H1 (cell line): ENCODE measurements around the gene DDX59. TPM values are rescaled to one million over a fixed set of nuclear protein-coding genes. Genes with fewer than 3 reads are reported as not detected.

Experiments used
- CTCF ChIA-PET: fragments of 300-600 bp; sonication (Branson Sonifier 250); formaldehyde crosslinking; loops from one replicate; lab custom pipeline; 2021; ENCODE audit not compliant: partially characterized antibody; lab: Charles Lee
- POLR2A ChIA-PET: fragments of 300-600 bp; sonication (Branson Sonifier 250); formaldehyde crosslinking; loops from one replicate; lab custom pipeline; 2021; ENCODE audit warnings: inconsistent platforms; ENCODE audit not compliant: partially characterized antibody; lab: Charles Lee
- DNase-seq, 2 experiments: peaks; one replicate each; pipeline versions ENCODE4 v3.0.0 to v3.0.0-alpha.2; 2010 to 2022; ENCODE audit warnings: low spot score in 2 of 2, low read depth in 1 of 2, mixed read lengths in 1 of 2
- FAIRE-seq: peaks from 2 replicates; lab custom pipeline; 2011; peaks lifted over from hg19 to GRCh38; lab: Jason Lieb, UNC
- H2AFZ ChIP-seq: 2 replicates; pipeline ENCODE4 v1.8.1; 2012; ENCODE audit warnings: low read length, inconsistent platforms
- H2AK5ac ChIP-seq: 2 replicates; pipeline ENCODE4 v1.6.1; 2013; ENCODE audit warnings: low read depth, low read length
- H2BK120ac ChIP-seq: replicated peaks from 2 replicates; pipeline ENCODE3; 2013; ENCODE audit warnings: low read depth, low read length, inconsistent platforms
- H2BK12ac ChIP-seq: 2 replicates; pipeline ENCODE4 v1.6.1; 2013; ENCODE audit warnings: low read depth, low read length
- H2BK15ac ChIP-seq: 2 replicates; pipeline ENCODE4 v1.6.1; 2013; ENCODE audit warnings: low read length
- H2BK20ac ChIP-seq: 2 replicates; pipeline ENCODE4 v1.6.1; 2013; ENCODE audit warnings: low read length
- H2BK5ac ChIP-seq: 2 replicates; pipeline ENCODE4 v1.6.1; 2013; ENCODE audit warnings: low read depth, low read length
- H3K14ac ChIP-seq: 2 replicates; pipeline ENCODE4 v1.6.1; 2013; ENCODE audit warnings: inconsistent platforms; ENCODE audit not compliant: insufficient read length
- H3K18ac ChIP-seq: 2 replicates; pipeline ENCODE4 v1.6.1; 2013; ENCODE audit warnings: low read length; ENCODE audit errors: extremely low read depth
- H3K23ac ChIP-seq: 2 replicates; pipeline ENCODE4 v1.6.1; 2013; ENCODE audit warnings: inconsistent platforms; ENCODE audit not compliant: insufficient read length
- H3K23me2 ChIP-seq: 2 replicates; pipeline ENCODE4 v1.6.1; 2013; ENCODE audit warnings: low read depth, low read length
- H3K27ac ChIP-seq: 2 replicates; pipeline ENCODE4 v1.6.1; 2011; ENCODE audit warnings: low read depth, low read length, inconsistent platforms
- H3K27me3 ChIP-seq, 4 experiments: replicated peaks in 1 of 4; 1 replicate in 1 of 4; 2 replicates in 3 of 4; pipeline versions ENCODE4 v1.6.1 to v1.8.1; 2011 to 2013; ENCODE audit warnings: low read length in 3 of 4, mild to moderate bottlenecking in 3 of 4, inconsistent platforms in 2 of 4, mixed read lengths in 2 of 4, moderate library complexity in 1 of 4; ENCODE audit not compliant: control insufficient read depth in 3 of 4, insufficient read depth in 3 of 4; ENCODE audit errors: extremely low read depth in 1 of 4
- H3K36me3 ChIP-seq, 4 experiments: 2 replicates each; pipeline versions ENCODE4 v1.6.1 to v1.8.1; 2011 to 2013; ENCODE audit warnings: mild to moderate bottlenecking in 4 of 4, low read length in 3 of 4, moderate library complexity in 2 of 4, control low read depth in 1 of 4, inconsistent platforms in 1 of 4; ENCODE audit not compliant: insufficient read depth in 4 of 4, control insufficient read depth in 2 of 4
- H3K4ac ChIP-seq: replicated peaks from 2 replicates; pipeline ENCODE3; 2013; ENCODE audit warnings: low read length, low read depth, mixed read lengths, inconsistent platforms; ENCODE audit not compliant: insufficient read length
- H3K4me1 ChIP-seq, 4 experiments: replicated peaks in 1 of 4; 1 replicate in 1 of 4; 2 replicates in 3 of 4; pipeline versions ENCODE4 v1.6.1 to v1.8.1; 2011 to 2013; ENCODE audit warnings: low read length in 3 of 4, inconsistent platforms in 2 of 4, mixed read lengths in 1 of 4; ENCODE audit not compliant: insufficient read depth in 4 of 4, control insufficient read depth in 3 of 4
- H3K4me2 ChIP-seq, 2 experiments: 2 replicates each; pipeline versions ENCODE4 v1.6.1 to v1.8.1; 2011 to 2013; ENCODE audit warnings: low read depth in 2 of 2, low read length in 2 of 2, control low read depth in 1 of 2, inconsistent platforms in 1 of 2, mild to moderate bottlenecking in 1 of 2; ENCODE audit not compliant: insufficient read depth in 1 of 2
- H3K4me3 ChIP-seq, 4 experiments: fragments of 200-600, 300-600 bp in 1 of 4; sonication (generic), shearing (Covaris generic), sonication (Bioruptor Twin) in 1 of 4; 2 replicates each; pipeline versions ENCODE4 v1.5.1 to v1.8.1; 2011 to 2016; ENCODE audit warnings: low read length in 4 of 4, low read depth in 3 of 4, control low read depth in 2 of 4, inconsistent platforms in 2 of 4, mild to moderate bottlenecking in 2 of 4, mixed read lengths in 1 of 4, moderate library complexity in 1 of 4; ENCODE audit not compliant: insufficient read depth in 2 of 4; ENCODE audit errors: extremely low read depth in 1 of 4
- H3K56ac ChIP-seq: replicated peaks from 2 replicates; pipeline ENCODE3; 2013; ENCODE audit warnings: low read depth, mild to moderate bottlenecking, mixed read lengths, low read length, inconsistent platforms; ENCODE audit not compliant: insufficient read length
- H3K79me1 ChIP-seq: 2 replicates; pipeline ENCODE4 v1.6.1; 2013; ENCODE audit warnings: low read depth, low read length, control low read depth
- H3K79me2 ChIP-seq, 2 experiments: 2 replicates each; pipeline versions ENCODE4 v1.6.1 to v1.8.1; 2012 to 2013; ENCODE audit warnings: low read length in 2 of 2, mild to moderate bottlenecking in 2 of 2, inconsistent platforms in 1 of 2; ENCODE audit not compliant: insufficient read depth in 2 of 2, control insufficient read depth in 1 of 2
- H3K9ac ChIP-seq, 4 experiments: replicated peaks in 1 of 4; 1 replicate in 1 of 4; 2 replicates in 3 of 4; pipeline versions ENCODE4 v1.6.1 to v1.8.1; 2011 to 2013; ENCODE audit warnings: low read depth in 3 of 4, low read length in 3 of 4, control low read depth in 2 of 4, mild to moderate bottlenecking in 2 of 4, moderate library complexity in 2 of 4, inconsistent platforms in 1 of 4; ENCODE audit errors: extremely low read depth in 1 of 4
- H3K9me3 ChIP-seq, 2 experiments: 2 replicates each; pipeline versions ENCODE4 v1.6.1 to v1.8.1; 2012 to 2013; ENCODE audit warnings: mild to moderate bottlenecking in 2 of 2, moderate library complexity in 2 of 2, control low read depth in 1 of 2, inconsistent platforms in 1 of 2, low read depth in 1 of 2, low read length in 1 of 2, mixed read lengths in 1 of 2; ENCODE audit not compliant: insufficient read depth in 2 of 2
- H4K20me1 ChIP-seq, 2 experiments: replicated peaks in 1 of 2; 2 replicates each; pipeline versions ENCODE3 to v1.8.1; 2011 to 2013; ENCODE audit warnings: inconsistent platforms in 2 of 2, low read length in 2 of 2, mild to moderate bottlenecking in 1 of 2; ENCODE audit not compliant: insufficient read depth in 2 of 2, control insufficient read depth in 1 of 2
- H4K5ac ChIP-seq: 2 replicates; pipeline ENCODE4 v1.6.1; 2013; ENCODE audit warnings: low read length, low read depth, mixed read lengths, inconsistent platforms; ENCODE audit not compliant: insufficient read length
- H4K8ac ChIP-seq: 2 replicates; pipeline ENCODE4 v1.8.0; 2013; ENCODE audit warnings: mild to moderate bottlenecking, moderate library complexity, low read length, inconsistent platforms; ENCODE audit not compliant: insufficient read depth; ENCODE audit errors: extremely low read depth
- H4K91ac ChIP-seq: replicated peaks from 2 replicates; pipeline ENCODE3; 2013; ENCODE audit warnings: low read length, mixed read lengths, inconsistent platforms; ENCODE audit not compliant: insufficient read length
- ASH2L ChIP-seq: fragments of 200-600, 300-600 bp; sonication (generic); IDR thresholded peaks from one replicate; pipeline ENCODE4 v1.7.1; 2017; ENCODE audit warnings: low read length
- BRCA1 ChIP-seq: IDR thresholded peaks from 2 replicates; pipeline ENCODE4 v1.6.1; 2012; ENCODE audit warnings: low read depth, low read length, improper control_type of control experiment
- CTCF ChIP-seq, 3 experiments: IDR thresholded peaks; 1 replicate in 2 of 3; 2 replicates in 1 of 3; pipeline versions ENCODE4 v1.5.1 to v1.6.1; 2011; ENCODE audit warnings: low read length in 3 of 3, mild to moderate bottlenecking in 3 of 3, inconsistent platforms in 2 of 3, low read depth in 1 of 3, moderate library complexity in 1 of 3; ENCODE audit not compliant: insufficient read depth in 1 of 3; ENCODE audit errors: control extremely low read depth in 1 of 3
- EGR1 ChIP-seq: IDR thresholded peaks from 2 replicates; pipeline ENCODE4 v1.6.1; 2011; ENCODE audit warnings: low read depth, low read length, borderline replicate concordance
- JUN ChIP-seq: IDR thresholded peaks from 2 replicates; pipeline ENCODE4 v1.6.1; 2011; ENCODE audit warnings: low read depth, mild to moderate bottlenecking, improper control_type of control experiment, low read length
- SAP30 ChIP-seq: fragments of 300-600 bp; sonication (generic); IDR thresholded peaks from 2 replicates; pipeline ENCODE4 v1.7.1; 2012; ENCODE audit warnings: low read length, moderate library complexity, mild to moderate bottlenecking, inconsistent platforms; ENCODE audit not compliant: insufficient read depth, insufficient replicate concordance
- TAF1 ChIP-seq: IDR thresholded peaks from 2 replicates; pipeline ENCODE4 v1.6.1; 2011; ENCODE audit warnings: mild to moderate bottlenecking, low read depth, low read length
- YY1 ChIP-seq: IDR thresholded peaks from 2 replicates; pipeline ENCODE4 v1.6.1; 2011; ENCODE audit warnings: low read depth, mild to moderate bottlenecking, low read length
- WGBS, 2 experiments: shearing (Covaris generic) in 1 of 2; methylation state at CpG; one replicate each; pipeline versions ENCODE4 v1.1.6 to v1.1.7; 2013 to 2015; ENCODE audit warnings: low lambda C conversion rate in 2 of 2, mixed read lengths in 2 of 2, inconsistent platforms in 1 of 2, low coverage in 1 of 2, missing lambda C conversion rate in 1 of 2; ENCODE audit not compliant: insufficient replicate concordance in 2 of 2, insufficient coverage in 1 of 2, insufficient read length in 1 of 2; ENCODE audit errors: extremely low coverage in 1 of 2, missing lambda C conversion rate in 1 of 2; 5-methylcytosine and 5-hydroxymethylcytosine counted together
- polyA plus RNA-seq, 7 experiments: library from polyadenylated mRNA; depleted of rRNA in 3 of 7; stranded (reverse) in 5 of 7; unstranded in 2 of 7; fragments of >200 nt in 5 of 7; fragments of 200-250 nt in 2 of 7; gene quantifications; 1 replicate in 5 of 7; 2 replicates in 1 of 7; 4 replicates in 1 of 7; pipeline versions ENCODE4 v1.2.1 to v1.2.3, GENCODE V29; 2011 to 2013; ENCODE audit warnings: missing spikeins in 2 of 7, mixed read lengths in 2 of 7
- total RNA-seq: library from RNA; stranded (reverse); fragmentation: NEBNext Ultra II Directional; extraction: Animal tissue kit (Norgen Biotek cat#: 25700); gene quantifications from 2 replicates; pipeline ENCODE4 v1.2.1, GENCODE V29; 2021

The DDX59 gene
- total and polyA plus RNA-seq, 2 of the 8 experiments (the other 6 are each of a cell fraction or from before 2014, with no cell fraction given), result 8.3 to 19.4 TPM

GRCh38 chr1:200686620-200687019 is 16.9 kb upstream of the DDX59 start:
- Histone ChIP-seq H3K4me1 (peaks cover 0 to 3% (median 0%) of the 10 kb centered on the region in 4 experiments; a peak in 2 of 7 replicates), H3K14ac (no peak overlapping the region), H2BK120ac (no peak overlapping the region), H3K79me1 (no peaks in the 10 kb centered on the region), H3K9ac (no peak overlapping the region), H4K5ac (no peak overlapping the region), H2AK5ac (no peak overlapping the region), H3K56ac (no peak overlapping the region), H3K27me3 (peaks cover 0 to 2% (median 0%) of the 10 kb centered on the region in 4 experiments; a peak in 1 of 7 replicates), H2BK20ac (no peak overlapping the region), H3K4ac (no peak overlapping the region), H2BK5ac (no peak overlapping the region), H3K4me3 (no peak overlapping the region), H2AFZ (no peak overlapping the region), H4K8ac (no peak overlapping the region), H3K23ac (no peak overlapping the region), H2BK12ac (no peak overlapping the region), H4K91ac (no peak overlapping the region), H3K27ac (no peak overlapping the region), H2BK15ac (no peak overlapping the region), H3K9me3 (no peaks in the 10 kb centered on the region), H3K79me2 (no peaks in the 10 kb centered on the region), H3K4me2 (no peak overlapping the region), H3K18ac (no peak overlapping the region), H3K36me3 (no peaks in the 10 kb centered on the region), H3K23me2 (no peaks in the 10 kb centered on the region), H4K20me1 (no peaks in the 10 kb centered on the region)
- DNase-seq (no peak), FAIRE-seq (no peak)
- CTCF ChIA-PET, result interaction anchor here (0.7 kb wide), 1 partner anchor 135 kb away, joined by 3 read pairs; no protein-coding TSS in a partner anchor
- WGBS, 2 experiments, result 40% methylated on average over 2 of the region's 2 CpGs; no CpG with 5 or more reads in 1 of the 2 experiments
- POLR2A ChIA-PET, result no interaction called here
- TF ChIP-seq ASH2L (no peak), BRCA1 (no peak), SAP30 (no peak), JUN (no peak), CTCF (IDR thresholded peaks at IDR 0.05; ENCODE audit: control extremely low read depth in 1 of 3, insufficient read depth in 1 of 3, low read depth in 1 of 3, low read length in 3 of 3) (no peak), EGR1 (no peak), YY1 (no peak), TAF1 (no peak)
